ENCODE results near the gene MED23.

MED23 gene

DNA sequence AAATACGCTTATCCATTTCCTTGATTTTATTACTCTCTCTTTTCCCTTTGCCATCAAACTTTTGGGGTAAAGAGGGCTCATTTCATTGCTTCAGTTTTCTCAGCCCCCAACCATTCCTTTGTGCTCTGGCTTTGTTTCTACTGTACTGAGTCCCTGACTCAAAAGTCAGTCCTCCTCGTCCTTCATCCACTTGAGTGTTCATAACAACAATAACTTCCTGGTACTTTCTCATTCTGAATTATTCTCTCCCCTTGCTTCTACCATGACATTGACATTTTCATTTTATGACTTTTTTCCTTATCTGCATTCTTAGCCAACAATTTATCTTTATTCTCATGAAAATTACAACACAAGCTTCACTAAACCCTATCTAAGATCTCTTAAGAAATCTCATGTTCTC lies 10.0 kb upstream of the MED23 start:
- Histone ChIP-seq H3K36me3 (ENCODE audit: control insufficient read depth in 1 of 2, insufficient read depth in 2 of 2, low read length in 2 of 2) (no peaks in the 10 kb centered on the region), H3K4me3 (ENCODE audit: low read depth in 1 of 2, low read length in 2 of 2) (no peak overlapping the region), H3K9me3 (ENCODE audit: control insufficient read depth in 1 of 2, low read length in 2 of 2) (no peaks in the 10 kb centered on the region), H3K4me1 (ENCODE audit: control insufficient read depth in 1 of 2, insufficient read depth in 2 of 2, low read length in 2 of 2) (no peaks in the 10 kb centered on the region), H3K27me3 (ENCODE audit: low read depth, low read length) (no peaks in the 10 kb centered on the region), H3K27ac (ENCODE audit: low read length) (no peak overlapping the region)

DNA sequence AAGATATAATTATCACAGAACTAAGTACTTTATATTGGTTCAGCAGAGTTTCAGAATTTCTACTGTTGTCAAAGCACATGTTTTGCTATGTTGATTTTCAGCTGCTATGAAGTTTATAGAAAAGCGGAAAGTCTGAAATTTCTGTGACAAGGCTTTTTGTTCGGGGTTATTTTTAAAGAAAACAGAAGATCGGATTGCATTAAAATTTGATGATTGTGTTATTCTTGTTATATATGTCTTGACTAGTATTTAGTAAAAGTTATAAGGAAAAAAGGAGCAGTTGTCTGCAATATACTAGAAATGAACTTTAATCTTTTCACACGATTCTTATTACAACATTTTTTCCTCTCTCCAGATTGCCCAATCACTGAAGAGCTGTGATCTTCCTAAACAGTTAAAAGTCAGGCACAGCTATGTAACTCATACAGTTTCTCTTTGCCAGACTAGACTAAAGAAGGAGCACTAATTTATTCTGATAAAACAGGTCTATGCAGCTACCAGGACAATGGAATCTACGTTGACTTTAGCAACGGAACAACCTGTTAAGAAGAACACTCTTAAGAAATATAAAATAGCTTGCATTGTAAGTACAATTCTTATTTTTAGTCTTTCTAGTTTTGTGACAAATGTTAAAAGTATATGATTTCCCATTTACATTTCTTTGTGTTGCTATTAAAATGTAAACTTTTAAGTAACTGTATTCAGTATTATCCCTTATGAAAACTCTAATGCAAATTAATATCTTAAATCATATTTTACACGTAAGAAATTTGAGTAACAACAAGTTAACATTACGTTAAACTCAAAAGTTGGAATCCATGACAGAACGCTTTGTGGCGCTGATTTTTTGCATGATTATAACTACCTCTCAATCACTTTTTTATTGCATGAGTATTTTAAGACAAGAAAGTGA lies 9.1 kb upstream of the MED23 start, which contains the start of gene ENPP3:
TSS of gene ENPP3 (plus strand) at position 423 of the 913 bp plus-strand sequence. CDS start at position 506, 83 bp downstream.
- Histone ChIP-seq H3K27me3 (ENCODE audit: low read depth, low read length) (no peaks in the 10 kb centered on the region), H3K36me3 (ENCODE audit: control insufficient read depth in 1 of 2, insufficient read depth in 2 of 2, low read length in 2 of 2) (no peaks in the 10 kb centered on the region), H3K9me3 (ENCODE audit: control insufficient read depth in 1 of 2, low read length in 2 of 2) (no peaks in the 10 kb centered on the region), H3K4me1 (ENCODE audit: control insufficient read depth in 1 of 2, insufficient read depth in 2 of 2, low read length in 2 of 2) (no peaks in the 10 kb centered on the region), H3K4me3 (ENCODE audit: low read depth in 1 of 2, low read length in 2 of 2) (no peak within 1 kb of the TSS), H3K27ac (ENCODE audit: low read length) (no peak within 1 kb of the TSS)

GRCh38 chr6:131635384-131636340 lies 7.6 kb upstream of the MED23 start:
- Histone ChIP-seq H3K9me3 (ENCODE audit: control insufficient read depth in 1 of 2, low read length in 2 of 2) (no peaks in the 10 kb centered on the region), H3K36me3 (ENCODE audit: control insufficient read depth in 1 of 2, insufficient read depth in 2 of 2, low read length in 2 of 2) (no peaks in the 10 kb centered on the region), H3K27me3 (ENCODE audit: low read depth, low read length) (no peaks in the 10 kb centered on the region), H3K27ac (ENCODE audit: low read length) (no peak overlapping the region), H3K4me3 (ENCODE audit: low read depth in 1 of 2, low read length in 2 of 2) (no peak overlapping the region), H3K4me1 (ENCODE audit: control insufficient read depth in 1 of 2, insufficient read depth in 2 of 2, low read length in 2 of 2) (no peaks in the 10 kb centered on the region)

GRCh38 chr6:131631625-131632289 lies 3.7 kb upstream of the MED23 start:
- Histone ChIP-seq H3K4me1 (ENCODE audit: control insufficient read depth in 1 of 2, insufficient read depth in 2 of 2, low read length in 2 of 2) (peaks cover 0 to 17% of the 10 kb centered on the region in 2 donors), H3K27ac (ENCODE audit: low read length) (no peak overlapping the region), H3K9me3 (ENCODE audit: control insufficient read depth in 1 of 2, low read length in 2 of 2) (no peaks in the 10 kb centered on the region), H3K4me3 (ENCODE audit: low read depth in 1 of 2, low read length in 2 of 2) (no peak overlapping the region), H3K27me3 (ENCODE audit: low read depth, low read length) (no peaks in the 10 kb centered on the region), H3K36me3 (ENCODE audit: control insufficient read depth in 1 of 2, insufficient read depth in 2 of 2, low read length in 2 of 2) (no peaks in the 10 kb centered on the region)

- no peaks in the 10 kb centered on the region for H3K9me3 ChIP-seq (ENCODE audit: control insufficient read depth in 1 of 2, low read length in 2 of 2)
- peaks cover 2 to 3% of the 10 kb centered on the region in 2 donors for H3K36me3 ChIP-seq (ENCODE audit: control insufficient read depth in 1 of 2, insufficient read depth in 2 of 2, low read length in 2 of 2)
- no peak overlapping the region for H3K27ac ChIP-seq (ENCODE audit: low read length)
- no peak overlapping the region for H3K4me3 ChIP-seq (ENCODE audit: low read depth in 1 of 2, low read length in 2 of 2)
- H3K4me1 ChIP-seq (ENCODE audit: control insufficient read depth in 1 of 2, insufficient read depth in 2 of 2, low read length in 2 of 2): peaks cover 0 to 21% of the 10 kb centered on the region in 2 donors
- H3K27me3 ChIP-seq (ENCODE audit: low read depth, low read length): no peaks in the 10 kb centered on the region
Measured at GRCh38 chr6:131629651-131630050, 1.6 kb upstream of the MED23 start.

GRCh38 chr6:131628726-131629125 lies 684 bp upstream of the MED23 start:
- no peaks in the 10 kb centered on the region for H3K27me3 ChIP-seq (ENCODE audit: low read depth, low read length)
- H3K36me3 ChIP-seq (ENCODE audit: control insufficient read depth in 1 of 2, insufficient read depth in 2 of 2, low read length in 2 of 2): peaks cover 10 to 12% of the 10 kb centered on the region in 2 donors
- peak overlapping the region; percentile 93 to 98 for H3K4me3 ChIP-seq (ENCODE audit: low read depth in 1 of 2, low read length in 2 of 2)
- H3K4me1 ChIP-seq (ENCODE audit: control insufficient read depth in 1 of 2, insufficient read depth in 2 of 2, low read length in 2 of 2): peaks cover 0 to 21% of the 10 kb centered on the region in 2 donors
- H3K27ac ChIP-seq (ENCODE audit: low read length): no peak overlapping the region
- no peaks in the 10 kb centered on the region for H3K9me3 ChIP-seq (ENCODE audit: control insufficient read depth in 1 of 2, low read length in 2 of 2)

DNA sequence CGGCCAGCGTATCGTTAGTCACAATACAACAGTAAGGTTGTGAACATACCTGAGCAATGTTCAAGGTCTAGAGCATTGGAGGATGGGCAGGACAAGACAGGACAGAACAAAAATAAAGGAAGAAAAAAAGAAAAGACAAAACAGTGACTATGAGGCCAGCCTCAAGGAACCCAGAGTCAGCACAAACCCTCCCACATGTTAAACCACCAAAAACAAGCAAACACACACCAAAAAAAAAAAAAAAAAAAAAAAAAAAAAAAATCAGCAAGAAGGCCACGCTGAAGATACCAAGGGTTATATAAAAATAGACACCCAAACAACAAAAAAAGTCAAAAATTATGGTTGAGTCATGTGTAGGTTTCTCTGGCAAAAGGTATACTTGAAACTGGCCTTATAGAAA lies 12.8 kb downstream of the MED23 start:
- no peaks in the 10 kb centered on the region for H3K27me3 ChIP-seq (ENCODE audit: low read depth, low read length)

DNA sequence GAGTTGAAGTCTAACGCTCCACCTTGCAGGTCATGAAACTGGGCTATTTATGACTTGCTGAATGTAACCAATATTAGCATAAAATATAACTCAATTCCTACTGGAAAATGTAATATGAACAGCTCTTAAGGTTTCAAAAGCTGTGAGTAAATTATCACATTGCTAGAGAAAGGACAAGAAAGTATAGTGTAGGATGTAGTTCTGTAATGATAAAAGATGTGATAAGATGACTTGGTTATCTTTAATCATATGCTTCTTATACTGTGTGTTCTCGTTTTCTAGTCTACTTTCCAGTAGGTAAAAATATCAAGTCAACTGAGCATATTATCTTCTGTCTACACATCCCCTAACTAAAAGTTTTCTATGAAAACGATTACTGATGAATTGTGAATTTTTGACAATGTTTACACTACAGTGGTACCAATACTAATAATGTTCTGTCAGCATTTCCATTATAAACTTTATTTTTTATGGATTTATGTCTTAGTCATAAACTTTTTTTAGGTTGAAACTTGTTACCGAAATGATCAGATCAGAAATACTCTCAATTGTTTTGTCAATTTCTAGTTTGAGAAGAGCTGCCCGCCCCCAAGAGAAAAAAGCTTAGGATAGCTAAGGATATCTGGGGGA lies 14.6 kb downstream of the MED23 start:
- peaks cover 61 to 81% of the 10 kb centered on the region in 2 donors for H3K36me3 ChIP-seq (ENCODE audit: control insufficient read depth in 1 of 2, insufficient read depth in 2 of 2, low read length in 2 of 2)

More for the DNA sequence above, 12.8 kb downstream of the MED23 start:
- H3K4me1 ChIP-seq (ENCODE audit: control insufficient read depth in 1 of 2, insufficient read depth in 2 of 2, low read length in 2 of 2): no peaks in the 10 kb centered on the region
- peaks cover 58 to 83% of the 10 kb centered on the region in 2 donors for H3K36me3 ChIP-seq (ENCODE audit: control insufficient read depth in 1 of 2, insufficient read depth in 2 of 2, low read length in 2 of 2)
- no peaks in the 10 kb centered on the region for H3K9me3 ChIP-seq (ENCODE audit: control insufficient read depth in 1 of 2, low read length in 2 of 2)
- no peak overlapping the region for H3K27ac ChIP-seq (ENCODE audit: low read length)
- no peak overlapping the region for H3K4me3 ChIP-seq (ENCODE audit: low read depth in 1 of 2, low read length in 2 of 2)

DNA sequence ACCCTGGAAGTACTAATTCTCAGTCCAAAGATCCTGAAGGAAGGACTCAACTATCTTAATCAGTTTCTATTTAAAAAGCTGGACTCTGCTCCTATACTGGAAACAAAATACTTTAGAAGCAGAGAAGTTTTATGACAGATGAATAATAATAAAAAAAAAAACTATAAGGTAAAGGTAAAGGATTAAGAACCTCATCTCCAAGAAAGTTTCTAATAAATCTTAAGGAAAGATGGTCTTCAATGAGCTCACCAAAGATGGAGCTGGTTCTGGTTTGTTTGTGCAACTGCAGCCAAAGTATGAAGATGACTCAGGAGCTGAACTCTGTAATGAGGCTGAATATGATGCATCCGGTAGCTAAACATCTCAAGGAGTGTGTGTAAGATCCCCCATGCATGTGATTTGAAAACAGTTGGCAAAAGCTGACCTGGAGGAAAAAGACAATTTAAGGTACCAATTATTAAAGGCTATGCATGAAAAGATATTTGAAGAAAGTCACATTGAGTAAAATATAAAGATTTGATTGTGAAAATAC lies 25.2 kb downstream of the MED23 start:
- peaks cover 70 to 72% of the 10 kb centered on the region in 2 donors for H3K36me3 ChIP-seq (ENCODE audit: control insufficient read depth in 1 of 2, insufficient read depth in 2 of 2, low read length in 2 of 2)
- H3K4me1 ChIP-seq (ENCODE audit: control insufficient read depth in 1 of 2, insufficient read depth in 2 of 2, low read length in 2 of 2): no peaks in the 10 kb centered on the region
- no peaks in the 10 kb centered on the region for H3K9me3 ChIP-seq (ENCODE audit: control insufficient read depth in 1 of 2, low read length in 2 of 2)
- no peak overlapping the region for H3K27ac ChIP-seq (ENCODE audit: low read length)
- H3K4me3 ChIP-seq (ENCODE audit: low read depth in 1 of 2, low read length in 2 of 2): no peak overlapping the region
- H3K27me3 ChIP-seq (ENCODE audit: low read depth, low read length): no peaks in the 10 kb centered on the region

More for the DNA sequence above, 14.6 kb downstream of the MED23 start:
- Histone ChIP-seq H3K4me1 (ENCODE audit: control insufficient read depth in 1 of 2, insufficient read depth in 2 of 2, low read length in 2 of 2) (no peaks in the 10 kb centered on the region), H3K4me3 (ENCODE audit: low read depth in 1 of 2, low read length in 2 of 2) (no peak overlapping the region), H3K27me3 (ENCODE audit: low read depth, low read length) (no peaks in the 10 kb centered on the region), H3K9me3 (ENCODE audit: control insufficient read depth in 1 of 2, low read length in 2 of 2) (no peaks in the 10 kb centered on the region), H3K27ac (ENCODE audit: low read length) (no peak overlapping the region)

- Histone ChIP-seq H3K9me3 (ENCODE audit: control insufficient read depth in 1 of 2, low read length in 2 of 2) (no peaks in the 10 kb centered on the region), H3K4me3 (ENCODE audit: low read depth in 1 of 2, low read length in 2 of 2) (no peak overlapping the region), H3K4me1 (ENCODE audit: control insufficient read depth in 1 of 2, insufficient read depth in 2 of 2, low read length in 2 of 2) (no peaks in the 10 kb centered on the region), H3K36me3 (ENCODE audit: control insufficient read depth in 1 of 2, insufficient read depth in 2 of 2, low read length in 2 of 2) (peaks cover 71 to 82% of the 10 kb centered on the region in 2 donors), H3K27ac (ENCODE audit: low read length) (no peak overlapping the region), H3K27me3 (ENCODE audit: low read depth, low read length) (no peaks in the 10 kb centered on the region)
Measured at GRCh38 chr6:131600716-131601115, 27.3 kb downstream of the MED23 start.

Measured in muscle layer of duodenum (tissue), 2 donors.